Heart left ventricle (tissue), 13 donors: ENCODE results near the gene ANXA2R.

Experiments
- CTCF ChIP-seq, 12 donors: fragments of 200-600 bp; sonication (generic) in 4 of 12; IDR thresholded peaks; one replicate each; pipeline versions ENCODE4 v1.5.0 to v1.8.0; 2018 to 2022; ENCODE audit warnings: antibody characterized with exemption in 12 of 12, mild to moderate bottlenecking in 5 of 12
- POLR2A ChIP-seq, 2 donors: fragments of 450-650 bp; IDR thresholded peaks; one replicate each; pipeline ENCODE4 v1.6.1; 2017; ENCODE audit warnings: antibody characterized with exemption in 2 of 2, mild to moderate bottlenecking in 2 of 2, moderate library complexity in 2 of 2
- donor health status: ischemic (EF 13 %, LVEDD 7.1; RV severe dilation, severe dysfunction).
- donor health status: DM: no; HTN: yes; CAD: no.
- donor health status: DM: no; HTN: no; CAD: no.
- donor health status: ischemic (EF 25% LVEDD 6.9; RV normal size, moderate dysfunction).
- donor health status: ischemic (EF 25% LVEDD 5.7; RV mildly dilated, moderate dysfunction).
- donor health status: ischemic (EF 35%, LVEDD 5.7; RV mildly dilated, moderate dysfunction).
- donor health status: nonischemic (EF 11% LVEDD 7.7; RV severe dilation, severe dysfunction).
- donor health status: DM: yes; HTN: yes; CAD: no.
- donor health status: PGD.
- donor health status: ischemic (EF 29% LVEDD 5.4; RV normal size, mild dysfunction).
- donor health status: nonischemic (EF 23%, LVEDD 6.1; RV moderate dilation, normal function).

GRCh38 chr5:43044181-43044914, 4.2 kb upstream of the ANXA2R start:
- TF ChIP-seq CTCF (IDR thresholded peaks at IDR 0.05) (no peak), POLR2A (IDR thresholded peaks at IDR 0.05) (no peak)
